ENCODE data around the gene BUB1.
"Not testable (repeated sequence)": the region's sequence is repeated elsewhere in the genome, so short reads cannot be mapped to it uniquely, and the experiment has no call there.

The BUB1 gene

DNA sequence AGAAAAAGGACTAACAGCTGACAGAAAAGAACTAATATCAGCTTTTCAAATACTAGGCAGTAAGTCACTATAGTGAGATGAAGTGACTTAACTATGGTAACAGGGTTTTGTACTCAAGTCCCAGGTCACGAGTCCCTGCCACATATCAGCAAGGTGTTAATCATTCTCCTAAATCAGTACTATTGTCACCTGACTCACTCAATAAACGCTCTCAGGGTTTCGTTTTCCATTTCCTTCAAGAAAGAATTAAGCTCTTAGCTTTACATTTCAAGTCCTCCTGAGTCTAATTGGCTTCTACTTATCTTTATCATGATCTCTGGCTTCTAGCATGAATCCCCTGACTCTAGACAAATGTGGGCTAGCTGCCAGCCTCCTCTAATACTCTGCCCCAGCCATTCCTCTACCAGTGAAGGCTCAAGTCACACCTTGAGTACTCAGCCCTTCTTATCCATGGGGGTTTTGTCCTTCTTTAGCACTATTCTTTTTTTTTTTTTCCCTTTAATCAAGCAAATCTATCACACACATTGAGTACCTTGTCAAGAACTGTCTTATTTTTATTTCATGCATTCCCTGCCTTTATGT is 20.0 kb downstream of the BUB1 start:
- no peak for DNase-seq (ENCODE audit: low read depth in 2 of 2)

DNA sequence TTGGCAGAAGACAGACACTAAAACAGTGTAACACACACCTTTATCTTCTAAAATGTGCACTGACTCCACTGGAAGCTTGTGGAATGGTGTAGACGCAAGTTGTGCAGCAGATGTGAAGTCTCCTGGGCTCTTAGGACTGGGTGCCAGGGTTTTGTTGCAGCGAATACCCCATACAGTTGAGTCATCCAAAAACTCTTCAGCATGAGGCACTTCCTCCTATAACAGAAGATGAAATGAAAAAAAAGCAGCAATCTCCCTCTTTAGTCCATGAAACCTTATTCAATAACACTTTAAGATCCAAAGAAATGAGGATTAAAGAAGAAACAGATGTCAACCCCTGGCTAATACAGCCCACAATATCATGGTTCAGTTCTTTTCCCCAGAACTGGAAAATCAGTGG is 22.2 kb downstream of the BUB1 start:
- DNase-seq (ENCODE audit: low read depth in 2 of 2) = no peak

DNA sequence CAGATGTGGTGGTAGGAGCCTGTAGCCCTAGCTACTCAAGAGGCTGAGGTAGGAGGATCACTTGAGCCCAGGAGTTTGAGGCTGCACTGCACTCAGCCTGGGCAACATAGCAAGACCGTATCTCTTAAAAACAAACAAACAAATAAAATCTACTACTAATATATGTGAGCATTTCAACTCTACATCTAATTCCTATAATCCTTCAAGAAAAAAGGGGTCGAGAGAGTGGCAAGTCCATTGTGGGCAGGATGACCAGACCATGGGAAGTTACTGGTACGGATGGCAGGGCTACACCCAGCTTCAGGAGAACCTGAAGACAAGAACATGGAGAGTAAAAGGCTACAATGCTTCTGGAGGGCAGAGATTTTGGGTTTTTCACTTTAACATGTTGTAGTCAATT is 24.0 kb downstream of the BUB1 start:
- DNase-seq (ENCODE audit: low read depth in 2 of 2) = no peak

DNA sequence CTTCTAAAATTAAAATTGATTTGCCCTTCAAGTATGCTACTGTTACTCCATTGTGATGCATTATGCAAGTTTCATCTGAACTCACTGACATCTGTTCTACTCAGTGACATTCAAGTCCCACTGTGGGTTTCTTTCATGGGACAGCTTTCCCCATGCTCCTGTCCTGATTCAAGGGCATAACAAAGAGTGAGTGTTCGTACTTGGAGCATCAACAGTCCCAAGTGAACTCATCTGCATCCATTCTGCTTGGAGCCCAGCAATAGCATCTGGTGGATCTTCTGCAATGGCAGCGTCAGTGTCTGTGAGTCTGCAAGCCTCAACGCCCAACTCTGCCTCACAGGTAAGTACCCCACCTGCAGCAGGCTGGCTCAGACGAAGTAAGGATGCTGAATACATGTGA is 27.5 kb downstream of the BUB1 start:
- no peak for DNase-seq (ENCODE audit: low read depth in 2 of 2)

DNA sequence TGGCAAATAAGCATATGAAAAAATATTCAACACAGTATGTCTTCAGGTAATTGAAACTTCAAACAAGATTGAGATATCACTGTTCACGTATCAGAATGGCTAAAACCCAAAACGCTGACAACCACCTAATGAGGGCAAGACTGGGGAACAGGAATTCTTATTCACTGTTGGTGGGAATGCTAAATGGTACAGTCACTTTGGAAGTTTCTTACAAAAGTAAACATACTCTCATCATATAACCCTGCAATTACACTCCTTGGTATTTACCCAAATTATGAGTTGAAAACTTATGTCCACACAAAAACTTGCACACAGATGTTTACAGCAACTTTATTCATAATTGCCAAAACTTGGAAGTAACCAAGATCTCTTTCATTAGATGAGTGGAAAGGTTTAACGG is 30.1 kb downstream of the BUB1 start:
- no peak for DNase-seq (ENCODE audit: low read depth in 2 of 2)

DNA sequence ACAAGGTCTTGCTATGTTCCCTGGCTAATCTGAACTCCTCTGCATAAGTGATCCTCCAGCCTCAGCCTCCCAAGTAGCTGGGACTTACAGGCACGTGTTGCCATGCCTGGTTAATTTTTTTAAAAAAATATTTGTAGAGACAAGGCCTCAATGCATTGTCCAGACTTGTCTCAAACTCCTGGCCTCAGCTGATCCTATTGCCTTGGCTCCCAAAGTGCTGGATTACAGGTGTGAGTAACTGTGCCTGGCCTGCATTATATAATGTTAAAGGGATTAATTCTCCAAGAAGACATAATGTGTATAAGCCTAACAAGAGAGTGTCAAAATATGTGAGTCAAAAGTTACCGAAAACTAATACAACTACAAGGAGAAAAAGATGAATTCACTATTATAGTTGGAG is 32.2 kb downstream of the BUB1 start:
- DNase-seq (ENCODE audit: low read depth in 2 of 2) = no peak

DNA sequence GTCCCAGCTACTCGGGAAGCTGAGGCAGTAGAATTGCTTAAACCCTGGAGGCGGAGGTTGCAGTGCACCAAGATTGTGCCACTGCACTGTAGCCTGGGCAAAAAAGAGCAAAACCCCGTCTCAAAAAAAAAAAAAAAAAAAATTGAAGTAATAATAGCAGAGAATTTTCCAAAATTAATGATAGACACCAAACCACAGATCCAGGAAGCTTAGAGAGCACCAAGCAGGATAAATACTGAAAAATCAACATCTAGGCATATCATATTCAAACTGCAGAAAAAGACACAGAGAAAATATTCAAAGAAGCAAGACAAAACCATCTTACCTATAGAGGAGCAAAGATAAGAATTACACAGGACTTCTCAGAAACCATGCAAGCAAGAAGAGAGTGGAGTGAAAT is 33.5 kb downstream of the BUB1 start:
- DNase-seq (ENCODE audit: low read depth in 2 of 2) = no peak

DNA sequence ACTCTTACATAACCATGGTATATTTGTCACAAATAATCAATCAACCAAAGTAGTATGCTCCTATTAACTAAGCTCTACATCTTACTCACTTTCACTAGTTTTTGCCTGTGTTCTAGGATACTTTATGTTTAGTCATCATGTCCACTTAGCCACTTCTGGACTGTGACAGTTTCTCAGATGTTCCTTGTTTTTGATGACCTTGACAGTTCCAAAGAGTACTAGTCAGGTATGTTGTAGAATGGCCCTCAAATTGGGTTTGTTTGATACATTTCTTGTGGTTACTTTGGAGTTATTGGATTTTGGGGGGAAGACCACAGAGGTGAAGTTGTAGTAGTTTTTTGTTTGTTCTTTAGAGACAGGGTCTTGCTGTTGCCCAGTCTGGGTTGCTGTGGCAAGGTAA is 35.5 kb downstream of the BUB1 start:
- no peak for DNase-seq (ENCODE audit: low read depth in 2 of 2)

DNA sequence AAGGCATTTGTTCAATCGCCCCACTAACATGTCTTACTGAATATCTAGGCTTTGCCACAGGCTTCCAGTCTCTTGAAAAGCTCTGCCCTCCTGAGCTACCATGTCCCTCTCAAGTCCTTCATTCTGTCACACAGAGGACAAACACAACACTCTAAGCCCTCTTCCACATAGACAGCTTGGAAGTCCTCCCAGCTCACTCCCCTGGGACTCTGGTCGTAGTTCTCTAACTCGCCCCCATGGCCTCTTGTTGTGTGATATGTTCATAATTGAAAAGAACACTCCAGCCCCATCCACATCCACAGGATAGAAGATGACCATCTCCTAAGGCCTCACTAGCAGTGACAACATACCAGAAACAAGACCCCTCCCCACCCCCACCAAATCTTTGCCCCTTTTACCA is 37.9 kb downstream of the BUB1 start:
- no peak for DNase-seq (ENCODE audit: low read depth in 2 of 2)

DNA sequence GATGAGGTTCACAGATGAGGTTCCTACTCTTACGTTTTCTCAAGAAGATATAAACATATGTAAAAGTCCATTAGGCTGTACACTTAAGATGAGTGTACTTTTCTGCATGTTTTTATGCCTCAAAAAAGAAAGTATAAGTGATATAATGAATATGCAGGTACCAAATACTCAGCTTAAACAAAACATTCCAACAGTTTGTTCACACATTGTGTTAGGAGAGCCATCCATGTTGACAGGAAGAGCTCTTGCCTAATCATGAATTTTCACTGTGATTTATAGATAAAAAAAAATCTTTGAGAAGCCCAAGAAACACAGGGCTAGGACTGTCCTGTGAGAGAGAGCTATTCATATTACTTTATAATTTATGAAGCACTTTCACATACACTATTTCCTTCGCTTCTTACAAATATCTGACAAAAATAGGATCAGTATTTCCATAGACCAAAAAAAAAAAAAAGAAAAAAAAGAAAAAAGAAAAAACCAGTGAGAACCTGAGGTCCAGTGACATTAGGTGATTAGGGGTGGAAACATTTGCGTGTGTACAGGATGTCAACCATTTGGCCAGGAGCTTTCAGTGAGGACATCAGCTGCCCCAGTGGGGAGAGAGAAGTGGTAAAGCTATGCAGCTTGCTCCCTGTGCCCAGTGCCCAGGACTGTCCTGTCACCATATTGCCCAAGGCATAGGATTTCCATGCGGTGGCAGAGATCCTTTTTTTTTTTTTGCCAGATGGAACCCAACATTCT is 38.7 kb downstream of the BUB1 start:
- no peak for DNase-seq (ENCODE audit: low read depth in 2 of 2)

DNA sequence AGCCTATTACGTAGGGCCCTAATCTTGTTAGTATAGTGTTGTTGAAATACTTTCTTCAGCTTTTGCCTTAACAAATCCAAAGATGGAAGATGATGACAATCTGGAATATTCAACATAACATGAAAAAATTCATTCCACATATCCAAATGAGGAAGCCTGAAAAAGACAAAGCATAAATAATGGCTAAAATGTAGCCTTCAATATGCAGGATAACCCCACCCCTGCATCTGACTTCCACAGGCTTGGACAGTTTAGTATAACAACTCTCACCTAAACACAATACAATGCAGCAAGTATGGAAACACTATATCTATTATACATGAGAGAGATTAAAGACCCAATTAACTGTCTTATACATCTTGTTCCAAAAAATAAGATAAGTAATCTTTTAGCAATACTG is 39.9 kb downstream of the BUB1 start:
- no peak for DNase-seq (ENCODE audit: low read depth in 2 of 2)

DNA sequence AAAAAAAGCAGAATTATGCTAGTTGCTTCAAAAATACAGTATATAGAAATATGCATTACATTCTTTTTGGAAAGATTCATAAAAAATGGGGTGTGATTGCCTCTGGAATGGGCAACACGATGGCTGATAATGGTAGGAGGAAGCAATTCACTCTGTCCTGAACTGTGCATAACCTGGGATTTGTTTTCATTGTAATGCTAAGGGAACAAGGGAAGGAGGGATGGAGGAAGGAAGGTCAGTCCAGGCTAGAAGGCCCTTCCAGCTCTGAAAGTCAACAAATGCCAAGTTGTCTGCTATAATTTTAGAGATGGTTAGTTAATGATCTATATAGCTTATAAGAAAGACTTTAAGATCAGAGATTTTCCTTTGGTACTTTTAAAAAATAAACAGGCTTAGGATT is 40.8 kb downstream of the BUB1 start:
- DNase-seq (ENCODE audit: low read depth in 2 of 2) = no peak

DNA sequence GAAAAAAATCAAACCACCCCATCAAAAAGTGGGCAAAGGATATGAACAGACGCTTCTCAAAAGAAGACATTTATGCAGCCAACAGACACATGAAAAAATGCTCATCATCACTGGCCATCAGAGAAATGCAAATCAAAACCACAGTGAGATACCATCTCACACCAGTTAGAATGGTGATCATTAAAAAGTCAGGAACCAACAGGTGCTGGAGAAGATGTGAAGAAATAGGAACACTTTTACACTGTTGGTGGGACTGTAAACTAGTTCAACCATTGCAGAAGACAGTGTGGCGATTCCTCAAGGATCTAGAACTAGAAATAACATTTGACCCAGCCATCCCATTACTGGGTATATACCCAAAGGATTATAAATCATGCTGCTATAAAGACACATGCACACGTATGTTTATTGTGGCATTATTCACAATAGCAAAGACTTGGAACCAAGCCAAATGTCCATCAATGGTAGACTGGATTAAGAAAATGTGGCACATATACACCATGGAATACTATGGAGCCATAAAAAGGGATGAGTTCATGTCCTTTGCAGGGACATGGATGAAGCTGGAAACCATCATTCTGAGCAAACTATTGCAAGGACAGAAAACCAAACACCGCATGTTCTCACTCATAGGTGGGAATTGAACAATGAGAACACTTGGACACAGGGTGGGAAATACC is 41.8 kb downstream of the BUB1 start:
- not testable (repeated sequence) for DNase-seq (ENCODE audit: low read depth in 2 of 2)

DNA sequence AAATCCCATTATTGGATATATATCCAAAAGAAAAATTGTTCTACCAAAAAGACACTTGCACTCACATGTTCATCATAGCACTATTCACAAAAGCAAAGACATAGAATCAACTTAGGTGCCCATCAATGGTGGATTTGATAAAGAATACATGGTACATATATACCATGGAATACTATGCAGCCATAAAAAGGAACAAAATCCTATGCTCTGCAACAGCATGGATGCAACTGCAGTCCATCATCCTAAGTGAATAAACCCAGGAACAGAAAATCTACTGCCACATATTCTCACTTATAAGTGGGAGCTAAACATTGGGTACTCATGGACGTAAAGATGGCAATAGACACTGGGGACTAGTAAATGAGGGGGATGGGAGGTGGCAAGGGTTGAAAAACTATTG is 50.5 kb downstream of the BUB1 start:
- DNase-seq (ENCODE audit: low read depth in 2 of 2) = not testable (repeated sequence)

DNA sequence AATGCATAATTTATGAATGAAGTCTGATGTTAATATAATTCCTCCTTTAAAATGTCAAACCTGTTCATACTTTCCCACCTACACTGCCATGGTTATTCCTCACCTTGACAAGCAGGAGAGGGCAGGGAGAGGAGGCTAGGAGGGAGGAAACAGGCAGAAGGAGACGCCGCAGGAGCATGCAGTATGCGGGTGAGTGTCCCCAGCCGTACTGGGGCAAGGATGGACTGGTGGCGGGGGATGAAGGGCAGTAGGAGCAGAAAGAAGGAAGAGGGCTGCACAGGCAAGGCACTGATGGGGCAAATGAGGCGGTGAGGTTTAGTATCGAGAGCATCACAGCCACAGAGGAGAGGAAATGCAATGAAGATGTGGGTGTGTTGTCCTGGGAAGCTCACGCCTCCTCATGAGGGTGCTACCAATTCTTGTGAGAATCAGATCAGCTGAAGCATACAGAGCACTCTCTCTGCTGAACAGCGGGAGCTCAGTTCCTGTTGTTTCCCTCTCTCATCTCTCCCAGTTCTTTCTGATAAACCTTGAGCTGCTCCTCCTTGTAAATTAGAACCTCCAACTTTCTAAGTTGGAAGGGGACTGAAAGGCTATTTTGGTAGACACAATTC is 58.4 kb downstream of the BUB1 start:
- DNase-seq (ENCODE audit: low read depth in 2 of 2) = not testable (repeated sequence)

DNA sequence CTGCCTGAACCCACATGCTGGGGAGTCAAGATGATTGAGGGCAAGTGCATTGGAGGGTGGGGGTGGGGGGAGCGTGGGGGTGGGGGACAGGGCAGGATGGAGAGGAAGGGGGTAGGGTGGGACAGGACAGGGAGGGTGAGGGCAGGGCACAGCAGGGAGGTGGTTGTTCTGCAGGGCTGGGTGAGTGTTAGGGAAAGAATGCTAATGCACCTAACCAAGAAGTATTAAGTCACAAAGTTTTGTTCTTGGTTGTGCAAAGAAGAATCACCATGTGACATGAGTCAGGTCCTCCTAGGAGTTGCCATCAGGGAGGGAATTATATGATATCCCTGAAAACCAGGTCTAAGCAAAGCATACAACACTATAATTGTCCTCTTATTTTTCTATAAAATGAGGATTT is 63.9 kb downstream of the BUB1 start:
- not testable (repeated sequence) for DNase-seq (ENCODE audit: low read depth in 2 of 2)

DNA sequence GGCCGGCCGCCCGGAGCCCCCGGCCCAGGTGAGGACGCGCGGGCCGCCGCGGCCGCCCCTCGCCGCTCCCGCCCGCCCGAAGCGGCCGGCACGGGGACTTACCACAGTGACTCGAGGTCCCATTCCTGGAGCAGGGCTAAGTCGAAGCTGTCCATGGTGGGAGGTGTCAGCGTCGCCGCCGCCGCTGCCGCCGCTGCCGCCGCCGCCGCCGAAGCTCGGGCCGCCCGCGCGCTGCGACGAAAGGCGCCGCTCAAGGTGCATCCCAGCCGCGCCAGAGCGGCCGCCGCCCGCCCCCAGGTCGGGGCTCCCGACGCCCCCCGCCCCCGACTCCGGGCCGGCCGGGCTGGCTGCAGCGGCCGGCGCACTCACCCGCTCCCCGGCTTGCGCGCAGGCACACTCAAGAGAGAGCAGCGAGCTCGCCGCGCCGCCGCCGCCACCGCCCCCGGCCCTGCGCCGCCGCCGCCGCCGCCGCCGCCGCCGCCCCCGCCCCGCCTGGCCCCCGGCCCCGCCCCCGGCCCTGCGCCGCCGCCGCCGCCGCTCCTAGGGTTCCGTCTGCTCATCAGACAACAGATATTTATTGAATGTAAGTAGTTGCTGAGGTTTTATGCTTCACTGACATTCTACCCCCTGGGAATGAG is 67.1 kb downstream of the BUB1 start:
- DNase-seq (ENCODE audit: low read depth in 2 of 2) = not testable (repeated sequence)

DNA sequence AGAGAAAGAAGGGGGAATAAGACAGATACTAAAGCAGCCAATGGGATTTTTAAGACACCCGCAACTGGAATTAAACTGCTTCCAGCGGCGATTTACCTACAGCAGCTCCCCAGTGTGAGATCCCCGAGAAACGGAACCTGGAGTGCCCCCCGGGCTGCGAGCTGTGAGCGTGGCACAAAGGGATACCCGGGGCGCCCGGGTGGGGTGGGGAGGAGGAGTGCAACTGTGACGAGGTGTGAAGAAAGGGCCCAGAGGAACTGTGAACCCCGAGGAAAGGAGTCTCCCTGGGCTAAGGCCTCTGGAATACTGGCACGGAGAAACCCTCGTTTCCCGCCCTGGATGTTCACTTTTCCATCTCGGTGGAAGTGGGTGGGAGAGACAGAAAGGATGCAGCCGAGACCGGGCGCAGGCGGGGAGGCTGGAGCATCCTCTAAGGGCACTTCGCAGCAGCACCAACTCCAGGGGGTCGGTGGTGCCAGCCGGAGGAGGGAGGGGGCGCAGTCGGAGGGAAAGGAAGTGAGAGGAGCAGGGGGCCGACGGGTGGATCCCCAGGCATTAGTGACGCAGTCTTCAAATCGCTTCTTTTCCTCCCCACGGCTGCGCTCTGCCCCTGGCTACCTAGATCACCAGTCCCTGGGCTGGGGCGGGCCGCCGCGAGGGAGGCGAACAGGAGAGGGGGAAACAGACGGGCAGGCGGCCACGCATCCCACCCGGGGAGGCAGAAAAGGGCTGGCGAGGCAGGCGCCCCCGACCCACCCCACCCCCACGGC is 67.8 kb downstream of the BUB1 start:
- DNase-seq (ENCODE audit: low read depth in 2 of 2) = not testable (repeated sequence)

DNA sequence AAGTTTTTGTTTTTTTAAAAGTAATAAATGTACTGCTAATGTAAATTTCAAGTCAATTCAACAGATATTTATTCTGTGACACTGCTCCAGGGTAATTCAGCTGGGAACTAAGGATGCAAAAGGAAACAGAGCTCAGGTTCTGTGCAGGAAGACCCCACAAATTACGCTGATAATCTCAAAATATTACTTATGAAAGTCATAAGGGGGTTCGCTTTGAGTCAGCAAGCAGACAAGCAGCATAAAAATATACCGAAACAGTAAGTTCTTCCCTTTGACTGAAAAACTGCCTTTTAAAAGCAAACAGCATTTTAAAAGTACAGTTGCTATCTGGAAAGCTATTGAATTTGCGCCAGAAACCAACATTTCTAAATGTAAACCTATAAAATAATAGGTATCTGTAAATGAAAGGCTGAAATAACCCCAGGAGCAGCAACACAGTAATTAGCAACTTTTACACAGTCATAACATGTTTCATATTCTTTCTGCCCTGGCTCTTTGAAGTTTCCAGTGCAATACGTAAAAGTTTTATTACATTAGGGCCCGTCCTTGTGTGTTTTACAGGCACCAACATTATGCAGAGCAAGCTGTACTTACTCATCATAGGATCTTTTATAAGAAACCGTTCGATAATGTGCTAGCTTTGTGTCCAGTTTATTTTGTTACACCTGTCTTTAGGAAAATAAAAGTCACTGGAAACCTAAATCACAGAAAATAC is 68.9 kb downstream of the BUB1 start:
- not testable (repeated sequence) for DNase-seq (ENCODE audit: low read depth in 2 of 2)

DNA sequence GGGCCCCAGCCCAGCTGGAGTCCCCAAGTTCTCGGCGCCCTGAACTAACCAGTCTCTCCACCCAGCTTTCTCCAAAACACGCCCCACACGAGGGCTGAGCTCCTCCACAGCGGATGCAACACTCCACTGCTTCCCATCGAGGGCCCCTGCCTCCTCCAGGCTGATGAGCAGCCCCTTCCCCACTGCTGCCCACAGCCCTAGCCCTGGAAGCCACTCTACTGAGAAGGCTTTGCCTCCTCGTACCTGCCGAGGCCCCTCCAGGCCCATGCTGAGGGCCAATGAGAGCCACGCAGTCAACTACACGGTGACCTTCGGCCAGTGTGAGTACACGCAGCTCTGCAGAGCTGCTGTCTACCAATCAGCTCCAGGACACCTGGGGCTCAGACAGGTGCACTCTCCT is 72.8 kb downstream of the BUB1 start:
- not testable (repeated sequence) for DNase-seq (ENCODE audit: low read depth in 2 of 2)

All from fibroblast of skin of left quadriceps (primary cell).